Psoas muscle (tissue), 8 donors: ENCODE measurements around the gene CPEB2. TPM values are rescaled to one million over a fixed set of nuclear protein-coding genes. Genes with fewer than 3 reads are reported as not detected.

Experiments used
- ATAC-seq, 4 donors: fragments of 200-7000 bp; cut with Tn5 transposase; one replicate each; pipeline ENCODE4 v1.9.1; 2020; ENCODE audit warnings: moderate library complexity in 3 of 4, mild to moderate bottlenecking in 2 of 4
- DNase-seq, 2 donors: peaks; one replicate each; pipeline ENCODE4 v3.0.0-alpha.2; 2020
- H3K27ac ChIP-seq: fragments of 200-600 bp; one replicate; pipeline ENCODE4 v1.8.0; 2022
- H3K27me3 ChIP-seq, 3 donors: fragments of 200-600 bp in 1 of 3; one replicate each; pipeline versions ENCODE4 v1.6.1 to v1.8.0; 2013 to 2022; ENCODE audit warnings: low read length in 2 of 3, mild to moderate bottlenecking in 2 of 3, moderate library complexity in 1 of 3; ENCODE audit not compliant: insufficient read depth in 3 of 3
- H3K36me3 ChIP-seq, 2 donors: fragments of 200-600 bp in 1 of 2; one replicate each; pipeline versions ENCODE4 v1.6.1 to v1.8.0; 2013 to 2022; ENCODE audit warnings: low read depth in 1 of 2, mild to moderate bottlenecking in 1 of 2, moderate library complexity in 1 of 2; ENCODE audit not compliant: insufficient read depth in 1 of 2
- H3K4me1 ChIP-seq: fragments of 200-600 bp; one replicate; pipeline ENCODE4 v1.8.0; 2022
- H3K4me3 ChIP-seq: fragments of 200-600 bp; one replicate; pipeline ENCODE4 v1.8.0; 2022; ENCODE audit warnings: mild to moderate bottlenecking
- H3K9me3 ChIP-seq: fragments of 200-600 bp; one replicate; pipeline ENCODE4 v1.8.0; 2022
- WGBS, 3 donors: extraction: QIAGEN DNeasy Blood & Tissue Kit; methylation state at CpG; one replicate each; pipeline versions ENCODE4 v1.1.6 to v1.1.7; 2013; 5-methylcytosine and 5-hydroxymethylcytosine counted together
- intact Hi-C, 2 donors: fragments of 100-400 bp; cut with DNase I; formaldehyde crosslinking; loops; one replicate each; pipeline versions ENCODE4 v1.11.0 to v1.14.2; 2022
- long read RNA-seq, 2 donors: library from polyadenylated mRNA; unstranded; transcript quantifications; one replicate each; pipeline ENCODE4 v2.0.0, GENCODE V29; 2021
- polyA plus RNA-seq, 3 donors: library from polyadenylated mRNA; stranded (reverse); fragments of 200-250 nt; gene quantifications; one replicate each; pipeline ENCODE4 v1.2.3, GENCODE V29; 2013
- total RNA-seq, 4 donors: library from RNA; stranded (reverse); fragmentation: NEBNext Ultra II Directional in 2 of 4; extraction: Animal tissue kit (Norgen Biotek cat#: 25700) in 2 of 4; gene quantifications; one replicate each; pipeline versions ENCODE4 v1.2.1 to v1.2.4, GENCODE V29; 2021 to 2023
- TF ChIP-seq, protein P1 (sequence below): fragments of 200-600 bp; IDR thresholded peaks from one replicate; pipeline ENCODE4 v1.8.0; 2022; ENCODE audit warnings: antibody characterized with exemption
- donor health status: healthy with polysubstance abuse.
- donor health status: DM: no; HTN: no; CAD: no; lungs with moderate emphysema.
- donor health status: Bipolar disorder and iron deficiency.
- donor health status: healthy.
- donor health status: DM: yes; HTN: yes; CAD: no.
- donor health status: DM: no; HTN: no; CAD: no.
- donor health status: DM: no; HTN: no; CAD: no.
- donor health status: DM: yes; HTN: yes; CAD: no.

CPEB2 gene
- total RNA-seq (10 to 100 TPM in 1 of 4 donors, 1 to 10 TPM in 3; 5.6 to 14.0 (median 8.5) TPM), polyA plus RNA-seq (1 to 10 TPM; 2.5 to 6.0 (median 4.1) TPM)
- long read RNA-seq, donor 1, full-length matches to known transcripts: 3 of 3 reads
- long read RNA-seq, donor 1, partial matches to known transcripts: 0 of 3 reads
- long read RNA-seq, donor 1, other reads (novel, unspliced or antisense): 0 of 3 reads
- long read RNA-seq, donor 2, full-length matches to known transcripts: 6 of 11 reads
- long read RNA-seq, donor 2, partial matches to known transcripts: 0 of 11 reads
- long read RNA-seq, donor 2, other reads (novel, unspliced or antisense): 5 of 11 reads

DNA sequence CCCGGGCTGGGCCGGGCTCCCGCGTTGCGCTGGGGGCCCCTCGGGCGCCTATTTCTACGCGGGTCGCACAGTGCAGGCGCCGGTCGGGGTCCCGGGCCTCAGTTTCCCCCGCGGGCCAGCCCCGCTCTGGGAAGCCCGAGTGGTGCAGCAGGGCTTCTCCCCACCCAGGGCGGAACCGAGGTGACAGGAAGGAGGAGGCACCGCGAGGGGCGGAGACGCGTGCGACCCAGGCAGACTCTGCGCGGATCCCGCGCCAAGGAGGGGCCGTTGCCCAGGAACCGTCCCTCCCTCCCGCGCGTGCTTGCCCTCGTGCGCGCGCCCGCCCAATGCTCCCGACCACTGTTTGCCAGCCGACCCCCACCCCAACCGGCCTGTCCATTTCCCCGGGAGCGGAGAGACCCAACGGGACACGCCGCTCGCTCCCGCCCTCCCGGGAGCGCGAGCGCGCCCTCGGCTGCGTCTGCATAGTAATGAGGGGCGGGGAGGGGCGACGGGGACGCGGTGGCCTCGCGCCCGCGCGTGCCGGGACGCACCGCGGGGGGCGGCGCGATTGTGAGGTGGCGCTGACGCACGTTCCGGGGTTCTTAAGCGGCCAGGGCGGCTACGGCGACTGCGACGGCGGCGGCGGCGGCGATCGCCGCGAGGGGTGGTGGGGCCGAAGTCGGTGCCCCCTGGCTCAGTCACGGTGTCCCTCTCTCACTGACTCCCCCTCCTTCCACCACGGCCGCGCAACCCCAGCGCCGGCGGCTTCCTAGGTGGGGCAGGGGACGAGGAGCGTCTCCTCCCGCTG, at the start of gene CPEB2:
Gene CPEB2 (plus strand): TSS at position 613 of the 790 bp plus-strand sequence. CDS start 193 bp downstream, outside the sequence.
- ATAC-seq (peak; percentile 84 to 91 (median 86)), DNase-seq (peak; percentile 95 to 97)
- peak within 1 kb of the TSS; percentile 99 for H3K27ac ChIP-seq
- peak within 1 kb of the TSS; percentile 85 for H3K4me3 ChIP-seq
- H3K9me3 ChIP-seq: no peaks in the 10 kb centered on the region
- 0% methylated on average over 53 to 104 of the region's 104 CpGs for WGBS, 3 donors
- no peaks in the 10 kb centered on the region for H3K36me3 ChIP-seq
- TF ChIP-seq, protein P1, sequence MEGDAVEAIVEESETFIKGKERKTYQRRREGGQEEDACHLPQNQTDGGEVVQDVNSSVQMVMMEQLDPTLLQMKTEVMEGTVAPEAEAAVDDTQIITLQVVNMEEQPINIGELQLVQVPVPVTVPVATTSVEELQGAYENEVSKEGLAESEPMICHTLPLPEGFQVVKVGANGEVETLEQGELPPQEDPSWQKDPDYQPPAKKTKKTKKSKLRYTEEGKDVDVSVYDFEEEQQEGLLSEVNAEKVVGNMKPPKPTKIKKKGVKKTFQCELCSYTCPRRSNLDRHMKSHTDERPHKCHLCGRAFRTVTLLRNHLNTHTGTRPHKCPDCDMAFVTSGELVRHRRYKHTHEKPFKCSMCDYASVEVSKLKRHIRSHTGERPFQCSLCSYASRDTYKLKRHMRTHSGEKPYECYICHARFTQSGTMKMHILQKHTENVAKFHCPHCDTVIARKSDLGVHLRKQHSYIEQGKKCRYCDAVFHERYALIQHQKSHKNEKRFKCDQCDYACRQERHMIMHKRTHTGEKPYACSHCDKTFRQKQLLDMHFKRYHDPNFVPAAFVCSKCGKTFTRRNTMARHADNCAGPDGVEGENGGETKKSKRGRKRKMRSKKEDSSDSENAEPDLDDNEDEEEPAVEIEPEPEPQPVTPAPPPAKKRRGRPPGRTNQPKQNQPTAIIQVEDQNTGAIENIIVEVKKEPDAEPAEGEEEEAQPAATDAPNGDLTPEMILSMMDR: no peak
- intact Hi-C loops: loop anchor here (2.0 to 10.0 kb wide), 5 partner anchors 145 to 1375 kb away; partner anchors contain the start of genes FBXL5 (in 2 of the 2) and BOD1L1 (in 1 of the 2)
- no peaks in the 10 kb centered on the region for H3K27me3 ChIP-seq
- H3K4me1 ChIP-seq: peaks cover 22% of the 10 kb centered on the region

DNA sequence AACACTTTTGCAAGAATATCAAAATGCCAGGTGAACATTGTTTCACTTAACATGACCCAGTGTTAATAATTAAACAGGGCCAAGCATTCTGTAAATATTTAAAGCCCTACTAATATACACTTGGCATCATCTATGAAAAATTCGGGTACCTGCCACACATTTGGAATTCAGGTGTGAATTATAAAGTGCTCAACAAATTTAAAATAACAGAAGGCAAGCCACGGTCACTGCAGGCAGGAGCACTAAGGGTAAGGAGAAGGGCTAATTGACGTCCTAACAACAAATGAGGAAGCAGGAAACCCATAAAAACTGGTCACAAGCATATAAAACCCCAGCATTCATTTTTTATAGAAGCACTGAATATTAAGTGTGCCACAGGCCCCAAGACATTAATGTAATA, 43.8 kb upstream of the CPEB2 start:
- Histone ChIP-seq H3K36me3 (no peaks in the 10 kb centered on the region), H3K27ac (no peak overlapping the region), H3K4me1 (no peaks in the 10 kb centered on the region), H3K4me3 (no peak overlapping the region), H3K27me3 (no peaks in the 10 kb centered on the region), H3K9me3 (no peaks in the 10 kb centered on the region)
- 41 to 48% (median 43%) methylated on average over 3 of the region's 3 CpGs for WGBS, 3 donors
- DNase-seq: no peak
- ATAC-seq: no peak
- TF ChIP-seq, protein P1: no peak
- intact Hi-C loops: no loop called here

DNA sequence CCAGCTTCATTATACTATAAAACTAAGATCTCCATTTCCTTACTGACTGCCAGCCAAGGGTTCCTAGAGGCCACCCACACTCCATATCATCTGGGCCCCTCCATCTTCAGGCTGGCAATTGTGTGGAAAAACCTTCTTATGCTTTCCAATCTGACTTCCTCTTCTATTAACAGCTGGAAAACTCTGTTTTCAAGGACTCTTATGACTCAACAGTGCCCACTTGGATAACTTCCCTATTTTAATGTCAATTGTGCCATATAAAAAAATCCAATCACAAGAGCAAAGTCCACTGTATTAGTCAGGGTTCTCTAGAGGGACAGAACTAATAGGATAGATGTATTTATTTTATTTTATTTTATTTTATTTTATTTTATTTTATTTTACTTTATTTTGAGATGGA, 41.0 kb upstream of the CPEB2 start:
- H3K4me1 ChIP-seq: no peaks in the 10 kb centered on the region
- no peak overlapping the region for H3K27ac ChIP-seq
- intact Hi-C loops: no loop called here
- no peaks in the 10 kb centered on the region for H3K9me3 ChIP-seq
- TF ChIP-seq, protein P1: no peak
- no peak overlapping the region for H3K4me3 ChIP-seq
- no peak for DNase-seq
- ATAC-seq: no peak
- no peaks in the 10 kb centered on the region for H3K27me3 ChIP-seq
- H3K36me3 ChIP-seq: no peaks in the 10 kb centered on the region

DNA sequence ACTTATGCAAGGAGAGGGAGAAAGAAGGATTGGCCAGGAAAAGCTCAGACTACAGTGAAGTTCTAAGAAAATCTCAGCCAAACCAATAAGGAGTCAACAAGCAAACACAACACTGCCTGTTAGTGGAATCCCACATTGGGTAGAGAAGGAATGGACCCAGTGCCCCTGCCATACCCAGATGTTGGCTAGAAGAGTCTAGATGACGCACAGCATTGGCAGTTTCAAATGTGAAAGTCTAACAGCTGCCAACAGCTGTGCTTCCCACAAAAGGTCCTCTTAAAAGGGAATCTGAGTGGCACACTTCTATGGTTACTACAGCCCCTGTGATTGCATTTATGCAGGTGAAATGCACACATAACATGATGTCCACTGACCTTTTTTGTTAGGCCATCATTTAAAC, 37.2 kb upstream of the CPEB2 start:
- H3K36me3 ChIP-seq: no peaks in the 10 kb centered on the region
- DNase-seq (no peak), ATAC-seq (no peak)
- H3K27ac ChIP-seq: no peak overlapping the region
- TF ChIP-seq, protein P1: no peak
- H3K4me1 ChIP-seq: no peaks in the 10 kb centered on the region
- no peaks in the 10 kb centered on the region for H3K27me3 ChIP-seq
- 17 to 48% (median 46%) methylated on average over 1 of the region's 1 CpG for WGBS, 3 donors
- no peaks in the 10 kb centered on the region for H3K9me3 ChIP-seq
- intact Hi-C loops: no loop called here
- H3K4me3 ChIP-seq: no peak overlapping the region
